ENCODE data around the gene LHX3. TPM values are rescaled to one million over a fixed set of nuclear protein-coding genes. Genes with fewer than 3 reads are reported as not detected.

LHX3 gene
- total and polyA plus RNA-seq, 2 of the 4 experiments (the other 2 are of a cell fraction), result not detected

GRCh38 chr9:136173648-136174290, 31.2 kb downstream of the LHX3 start:
- Histone ChIP-seq H2AFZ (replicated peaks; ENCODE audit: low read length, poor library complexity) (no peak overlapping the region), H2BK20ac (ENCODE audit: low read depth, low read length) (no peak overlapping the region), H3K27me3 (ENCODE audit: control insufficient read depth, insufficient read depth, low read length) (peaks cover 56% of the 10 kb centered on the region), H3K9me1 (ENCODE audit: insufficient read depth, low read length) (no peaks in the 10 kb centered on the region), H3K4me1 (ENCODE audit: control insufficient read depth, insufficient read depth, low read length) (no peaks in the 10 kb centered on the region), H3K18ac (ENCODE audit: low read depth, low read length) (no peak overlapping the region), H4K5ac (ENCODE audit: low read depth, low read length) (no peak overlapping the region), H3K4me2 (ENCODE audit: low read depth, low read length) (no peak overlapping the region), H3K9ac (ENCODE audit: low read depth, low read length) (no peak overlapping the region), H2BK120ac (ENCODE audit: low read depth, low read length) (no peak overlapping the region), H3K23ac (ENCODE audit: low read depth, low read length) (no peak overlapping the region), H2AK9ac (replicated peaks; ENCODE audit: low read depth, low read length, poor library complexity) (no peak overlapping the region), H3K56ac (ENCODE audit: extremely low read depth, insufficient read depth, low read length) (no peak overlapping the region), H4K91ac (ENCODE audit: insufficient read depth, low read depth, low read length) (no peak overlapping the region), H2AK5ac (ENCODE audit: low read depth, low read length) (no peak overlapping the region), H4K8ac (ENCODE audit: low read depth in 2 of 2, low read length in 2 of 2) (no peak overlapping the region), H3K9me3 (ENCODE audit: control insufficient read depth, insufficient read depth, low read length) (no peaks in the 10 kb centered on the region), H2BK5ac (ENCODE audit: low read depth, low read length, poor library complexity, severe bottlenecking) (no peak overlapping the region), H3K4me3 (ENCODE audit: insufficient read depth, low read depth, low read length) (no peak overlapping the region), H3K79me1 (ENCODE audit: low read depth in 1 of 2, low read length in 2 of 2) (no peaks in the 10 kb centered on the region), H4K20me1 (ENCODE audit: insufficient read depth, low read length) (no peaks in the 10 kb centered on the region), H3K36me3 (ENCODE audit: control insufficient read depth, insufficient read depth, low read length) (no peaks in the 10 kb centered on the region), H3K14ac (replicated peaks; ENCODE audit: low read depth, low read length) (no peak overlapping the region), H2BK15ac (ENCODE audit: low read depth, low read length) (no peak overlapping the region), H3K4ac (ENCODE audit: low read depth, low read length) (no peak overlapping the region), H3K27ac (ENCODE audit: insufficient read depth, low read length) (no peak overlapping the region)
- in situ Hi-C loops (cut with MboI; ENCODE audit: low sequenced_read_pairs) (no loop called here), dilution Hi-C loops (cut with HindIII; ENCODE audit: low sequenced_read_pairs, unreplicated experiment) (no loop called here), intact Hi-C loops (cut with micrococcal nuclease) (no loop called here)
- WGBS, 2 experiments (ENCODE audit: extremely low coverage in 2 of 2, insufficient read length in 1 of 2), result 88% methylated on average over 11 of the region's 14 CpGs; no CpG with 5 or more reads in 1 of the 2 experiments
- ChIA-PET POLR2A (ENCODE audit: unreplicated experiment) (no interaction called here), CTCF (no interaction called here)
- BruUV-seq (replicated peaks), result no TSS peak
- DNase-seq (no peak), ATAC-seq (ENCODE audit: low read depth) (no peak)
- TF ChIP-seq CTCF (conservative IDR thresholded peaks at IDR 0.05; ENCODE audit: low read depth, low read length), result no peak
- no peak for TF ChIP-seq CEBPB (IDR thresholded peaks at IDR 0.05; ENCODE audit: low read depth, low read length)
- no peak for TF ChIP-seq MAFK (IDR thresholded peaks at IDR 0.05; ENCODE audit: low read depth, low read length)
- TF ChIP-seq ELK1 (IDR thresholded peaks at IDR 0.05; ENCODE audit: borderline replicate concordance, low read depth, low read length), result no peak

All from IMR-90 (cell line).